Esophagus squamous epithelium (tissue), 5 donors: Measurements from ENCODE around the gene TBCD. TPM values are rescaled to one million over a fixed set of nuclear protein-coding genes. Genes with fewer than 3 reads are reported as not detected.

Experiments used
- DNase-seq: peaks from one replicate; lab custom pipeline; 2025; lab: John Stamatoyannopoulos, UW
- H3K27ac ChIP-seq, 4 donors: fragments of 200-600 bp; sonication (generic); one replicate each; pipeline ENCODE4 v1.5.1; 2016 to 2019; ENCODE audit warnings: mild to moderate bottlenecking in 1 of 4
- H3K27me3 ChIP-seq, 4 donors: fragments of 200-600 bp; sonication (generic); 1 replicate in 3 of 4; 2 replicates in 1 of 4; pipeline versions ENCODE4 v1.5.1 to v1.6.0; 2017 to 2021; ENCODE audit warnings: antibody characterized with exemption in 1 of 4
- H3K36me3 ChIP-seq, 3 donors: fragments of 200-600 bp; sonication (generic); one replicate each; pipeline ENCODE4 v1.5.1; 2016 to 2019
- H3K4me1 ChIP-seq, 3 donors: fragments of 200-600 bp; sonication (generic); one replicate each; pipeline ENCODE4 v1.5.1; 2017 to 2019
- H3K4me3 ChIP-seq, 4 donors: fragments of 200-600 bp; sonication (generic); 1 replicate in 3 of 4; 2 replicates in 1 of 4; pipeline ENCODE4 v1.5.1; 2016 to 2019; ENCODE audit warnings: mild to moderate bottlenecking in 2 of 4, moderate library complexity in 1 of 4
- H3K9me3 ChIP-seq, 3 donors: fragments of 200-600 bp; sonication (generic); one replicate each; pipeline ENCODE4 v1.5.1; 2016 to 2019
- POLR2A ChIP-seq, 4 donors: fragments of 450-650 bp; IDR thresholded peaks; one replicate each; pipeline ENCODE4 v1.6.1; 2017; ENCODE audit warnings: antibody characterized with exemption in 4 of 4, mild to moderate bottlenecking in 4 of 4, moderate library complexity in 3 of 4
- WGBS, 2 donors: methylation state at CpG; one replicate each; pipeline ENCODE4 v1.1.5; 2018; 5-methylcytosine and 5-hydroxymethylcytosine counted together
- intact Hi-C: fragments of 100-400 bp; cut with DNase I; formaldehyde crosslinking; loops from one replicate; pipeline ENCODE4 v1.15.0; 2022
- total RNA-seq, 4 donors: library from RNA; depleted of rRNA; stranded (reverse); fragments of >200 nt; gene quantifications; one replicate each; pipeline ENCODE4 v1.1.0, GENCODE V29; 2016
- TF ChIP-seq, protein P1 (sequence below), 6 experiments: fragments of 450-650 bp in 4 of 6; fragments of 200-600 bp in 2 of 6; sonication (generic) in 2 of 6; IDR thresholded peaks; one replicate each; pipeline ENCODE4 v1.5.1; 2016 to 2019; ENCODE audit warnings: antibody characterized with exemption in 6 of 6, mild to moderate bottlenecking in 4 of 6, moderate library complexity in 4 of 6
- donor health status: DM: yes; HTN: yes; CAD: no.

Gene TBCD
- total RNA-seq, 4 donors from 2014 or later: 38.8 to 58.3 (median 55.0) TPM

GRCh38 chr17:82887255-82888164, 135.6 kb downstream of the TBCD start:
- TF ChIP-seq, protein P1, sequence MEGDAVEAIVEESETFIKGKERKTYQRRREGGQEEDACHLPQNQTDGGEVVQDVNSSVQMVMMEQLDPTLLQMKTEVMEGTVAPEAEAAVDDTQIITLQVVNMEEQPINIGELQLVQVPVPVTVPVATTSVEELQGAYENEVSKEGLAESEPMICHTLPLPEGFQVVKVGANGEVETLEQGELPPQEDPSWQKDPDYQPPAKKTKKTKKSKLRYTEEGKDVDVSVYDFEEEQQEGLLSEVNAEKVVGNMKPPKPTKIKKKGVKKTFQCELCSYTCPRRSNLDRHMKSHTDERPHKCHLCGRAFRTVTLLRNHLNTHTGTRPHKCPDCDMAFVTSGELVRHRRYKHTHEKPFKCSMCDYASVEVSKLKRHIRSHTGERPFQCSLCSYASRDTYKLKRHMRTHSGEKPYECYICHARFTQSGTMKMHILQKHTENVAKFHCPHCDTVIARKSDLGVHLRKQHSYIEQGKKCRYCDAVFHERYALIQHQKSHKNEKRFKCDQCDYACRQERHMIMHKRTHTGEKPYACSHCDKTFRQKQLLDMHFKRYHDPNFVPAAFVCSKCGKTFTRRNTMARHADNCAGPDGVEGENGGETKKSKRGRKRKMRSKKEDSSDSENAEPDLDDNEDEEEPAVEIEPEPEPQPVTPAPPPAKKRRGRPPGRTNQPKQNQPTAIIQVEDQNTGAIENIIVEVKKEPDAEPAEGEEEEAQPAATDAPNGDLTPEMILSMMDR (IDR thresholded peaks at IDR 0.05): no peak
- no peak for TF ChIP-seq POLR2A (IDR thresholded peaks at IDR 0.05)
- Histone ChIP-seq H3K27ac (peak overlapping the region in 2 of 4 donors; percentile 21 to 88), H3K4me1 (peaks cover 24 to 82% (median 30%) of the 10 kb centered on the region in 3 donors)

DNA sequence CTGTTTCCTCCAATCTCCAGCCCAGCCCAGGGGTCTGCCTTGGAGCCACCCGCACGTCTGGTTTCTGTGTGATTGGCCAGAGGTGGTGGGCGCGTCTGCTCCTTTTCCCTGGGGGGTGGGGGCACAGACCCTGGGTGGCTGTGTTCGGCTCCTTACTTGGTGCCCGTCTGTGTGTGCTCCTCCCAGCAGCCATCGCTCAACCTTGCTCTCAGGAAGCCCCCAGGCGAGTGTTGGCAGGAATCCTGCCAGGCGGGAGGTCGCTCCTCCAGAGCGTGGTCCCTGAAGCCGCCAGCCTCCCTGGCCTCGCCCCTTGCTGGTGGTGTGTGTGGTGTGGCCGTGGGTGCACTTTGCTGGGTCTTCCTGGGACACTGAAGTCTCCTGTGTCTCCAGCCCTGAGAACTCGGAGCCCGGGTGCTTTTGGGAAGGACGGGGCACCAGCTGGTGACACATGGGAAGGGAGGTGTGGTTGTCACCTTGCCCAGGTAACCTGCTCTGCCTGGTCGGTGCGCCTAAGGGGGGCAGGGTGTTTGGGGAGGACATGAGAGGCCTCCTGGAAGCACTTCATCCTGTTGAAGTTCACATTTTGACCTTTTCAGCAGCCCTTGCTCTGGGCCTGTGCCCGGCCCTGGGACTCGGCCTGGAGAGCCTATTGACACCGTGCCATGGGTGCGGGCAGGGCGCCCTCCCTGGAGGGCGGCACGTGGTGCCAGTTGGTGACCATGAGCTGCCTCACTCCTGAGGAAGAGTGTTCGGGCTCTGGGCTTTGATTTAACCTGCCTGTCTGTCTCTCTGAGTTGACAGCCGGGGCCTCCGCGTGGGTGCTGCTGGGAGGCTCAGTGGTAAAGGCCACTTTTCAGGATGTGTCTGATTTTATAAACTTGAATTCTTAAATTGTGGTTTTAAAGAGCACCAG, 137.0 kb downstream of the TBCD start:
- intact Hi-C loops: no loop called here
- Histone ChIP-seq H3K27ac (peak overlapping the region; percentile 86 to 95 (median 88)), H3K36me3 (peaks cover 0 to 47% (median 0%) of the 10 kb centered on the region in 3 donors), H3K4me3 (no peak overlapping the region), H3K4me1 (peaks cover 30 to 83% (median 33%) of the 10 kb centered on the region in 3 donors), H3K9me3 (no peaks in the 10 kb centered on the region), H3K27me3 (no peaks in the 10 kb centered on the region)
- no peak for DNase-seq
- TF ChIP-seq, protein P1 (IDR thresholded peaks at IDR 0.05): no peak
- no peak for TF ChIP-seq POLR2A (IDR thresholded peaks at IDR 0.05)
- 76 to 90% methylated on average over 2 to 7 of the region's 30 CpGs for WGBS, 2 donors

More at GRCh38 chr17:82887255-82888164, 135.6 kb downstream of the TBCD start:
- no peak for DNase-seq
- Histone ChIP-seq H3K36me3 (peaks cover 0 to 54% (median 0%) of the 10 kb centered on the region in 3 donors), H3K4me3 (no peak overlapping the region), H3K27me3 (no peaks in the 10 kb centered on the region), H3K9me3 (no peaks in the 10 kb centered on the region)
- intact Hi-C loops: no loop called here
- WGBS, 2 donors: 88 to 92% methylated on average over 24 to 27 of the region's 27 CpGs

DNA sequence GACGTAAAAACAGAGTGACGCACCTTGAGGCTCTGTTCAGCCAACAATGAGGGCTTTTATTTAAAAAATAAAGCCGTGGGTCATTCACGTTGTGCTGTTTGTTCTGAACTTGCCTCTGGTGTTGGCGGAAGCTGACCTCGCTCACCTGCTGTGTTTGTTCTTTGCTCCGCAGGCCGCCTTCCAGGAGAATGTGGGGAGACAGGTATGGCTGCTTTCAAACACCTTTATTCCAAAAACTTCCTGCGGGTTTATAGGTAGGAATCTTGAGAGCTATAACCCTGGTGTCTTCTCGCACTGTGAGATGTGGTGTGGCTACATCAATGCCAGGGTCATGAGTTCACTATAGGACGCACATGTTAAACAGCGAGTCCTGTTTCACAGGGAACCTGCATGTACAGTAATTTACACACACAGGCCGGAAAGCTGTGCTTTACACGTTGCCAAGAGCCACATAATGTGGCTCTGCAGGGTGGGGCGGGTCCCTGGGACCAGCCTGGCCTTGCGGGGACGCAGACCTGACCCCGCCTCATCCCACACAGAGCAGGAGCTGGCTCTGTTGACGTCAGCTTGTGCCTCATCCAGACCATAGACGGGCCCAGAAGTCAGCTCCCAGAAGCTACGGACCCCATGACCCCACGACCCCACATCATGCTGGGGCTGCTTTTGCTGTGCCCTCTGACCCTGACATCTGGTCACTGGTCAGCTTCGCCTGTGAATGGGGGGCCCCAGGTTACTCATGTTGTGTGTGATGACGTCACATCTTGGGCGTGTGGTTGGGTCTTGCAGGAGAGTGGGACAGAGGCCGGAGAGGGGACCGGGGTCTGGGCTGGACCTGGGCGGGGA, 137.9 kb downstream of the TBCD start:
- Histone ChIP-seq H3K27me3 (no peaks in the 10 kb centered on the region), H3K4me3 (no peak overlapping the region), H3K9me3 (no peaks in the 10 kb centered on the region), H3K27ac (peak overlapping the region; percentile 86 to 95 (median 88)), H3K4me1 (peaks cover 30 to 85% (median 39%) of the 10 kb centered on the region in 3 donors), H3K36me3 (peaks cover 0 to 42% (median 0%) of the 10 kb centered on the region in 3 donors)
- DNase-seq: no peak
- 39 to 59% methylated on average over 22 of the region's 28 CpGs for WGBS, 2 donors
- TF ChIP-seq, protein P1 (IDR thresholded peaks at IDR 0.05): no peak
- no peak for TF ChIP-seq POLR2A (IDR thresholded peaks at IDR 0.05)
- intact Hi-C loops: no loop called here

DNA sequence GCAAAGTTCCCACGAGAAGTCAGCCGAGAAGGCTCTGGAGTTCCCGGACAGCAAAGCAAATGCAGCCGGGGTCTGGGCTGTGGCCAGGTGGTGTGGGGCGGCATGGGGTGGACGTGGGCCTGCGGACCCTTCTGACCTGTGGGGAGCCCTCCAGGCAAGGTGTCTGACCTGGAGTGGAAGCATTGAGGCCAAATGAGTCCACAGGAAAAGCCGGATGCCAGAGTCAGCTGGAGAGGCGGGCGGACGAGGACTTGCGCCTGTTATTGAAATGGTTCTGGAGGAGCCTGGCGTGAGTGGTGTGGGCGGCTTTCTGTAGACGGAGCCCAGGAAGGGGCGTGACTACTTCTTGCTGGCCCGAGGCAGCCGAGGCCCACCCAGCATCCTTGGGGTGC, 138.5 kb downstream of the TBCD start:
- peaks cover 0 to 43% (median 5%) of the 10 kb centered on the region in 3 donors for H3K36me3 ChIP-seq
- no peaks in the 10 kb centered on the region for H3K27me3 ChIP-seq
- H3K9me3 ChIP-seq: no peaks in the 10 kb centered on the region
- TF ChIP-seq, protein P1 (IDR thresholded peaks at IDR 0.05): no peak
- no peak for TF ChIP-seq POLR2A (IDR thresholded peaks at IDR 0.05)
- 92 to 96% methylated on average over 12 to 13 of the region's 18 CpGs for WGBS, 2 donors
- no peak overlapping the region for H3K4me3 ChIP-seq
- peaks cover 30 to 80% (median 39%) of the 10 kb centered on the region in 3 donors for H3K4me1 ChIP-seq
- DNase-seq: no peak
- intact Hi-C loops: no loop called here
- H3K27ac ChIP-seq: peak overlapping the region; percentile 86 to 95 (median 88)
